HAP-1 (cell line): ENCODE data around the gene SELENOH.

ENCODE experiments used
- DNase-seq, 2 experiments: peaks; one replicate each; pipeline ENCODE4 v3.0.0-alpha.2; 2016 to 2020; ENCODE audit warnings: low spot score in 2 of 2
- H3K27me3 ChIP-seq: fragments of 250-450 bp; sonication (Bioruptor Pico); 2 replicates; pipeline ENCODE4 v1.5.1; 2020; ENCODE audit warnings: low read depth, mild to moderate bottlenecking, moderate library complexity
- H3K36me3 ChIP-seq: fragments of 250-450 bp; sonication (Bioruptor Pico); replicated peaks from 2 replicates; pipeline ENCODE4 v1.5.1; 2020; ENCODE audit warnings: mild to moderate bottlenecking
- H3K4me1 ChIP-seq: fragments of 250-450 bp; sonication (Bioruptor Pico); 2 replicates; pipeline ENCODE4 v1.5.1; 2020; ENCODE audit warnings: mild to moderate bottlenecking
- H3K4me3 ChIP-seq: fragments of 250-450 bp; sonication (Bioruptor Pico); 2 replicates; pipeline ENCODE4 v1.5.1; 2020; ENCODE audit warnings: mild to moderate bottlenecking, moderate library complexity
- H3K9me3 ChIP-seq: fragments of 250-450 bp; sonication (Bioruptor Pico); 2 replicates; pipeline ENCODE4 v1.5.1; 2020; ENCODE audit warnings: mild to moderate bottlenecking, moderate library complexity
- in situ Hi-C: fragments of 300-500 bp; cut with MboI; formaldehyde crosslinking; loops from 3 replicates; pipeline ENCODE4 v1.14.3; 2020; ENCODE audit warnings: low sequenced_read_pairs, inconsistent platforms, mixed read lengths

The SELENOH gene

GRCh38 chr11:57727185-57727584 is 14.1 kb upstream of the SELENOH start:
- Histone ChIP-seq H3K36me3 (peaks cover 14% of the 10 kb centered on the region), H3K9me3 (no peaks in the 10 kb centered on the region), H3K27me3 (no peaks in the 10 kb centered on the region), H3K4me3 (no peak overlapping the region), H3K4me1 (peaks cover 20% of the 10 kb centered on the region)
- no peak for DNase-seq
- in situ Hi-C loops: no loop called here

- no peaks in the 10 kb centered on the region for H3K9me3 ChIP-seq
- no peaks in the 10 kb centered on the region for H3K27me3 ChIP-seq
- no peak for DNase-seq
- no peak overlapping the region for H3K4me3 ChIP-seq
- in situ Hi-C loops: no loop called here
- H3K36me3 ChIP-seq: peaks cover 5% of the 10 kb centered on the region
- peaks cover 20% of the 10 kb centered on the region for H3K4me1 ChIP-seq
These were observed 12.5 kb upstream of the SELENOH start for GRCh38 chr11:57728829-57729228.

- H3K9me3 ChIP-seq: no peaks in the 10 kb centered on the region
- H3K36me3 ChIP-seq: no peaks in the 10 kb centered on the region; the same call in none of the 2 replicates
- peak in 1 of 2 experiments; percentile 33 for DNase-seq
- in situ Hi-C loops: no loop called here
- H3K4me1 ChIP-seq: peaks cover 20% of the 10 kb centered on the region
- no peak overlapping the region for H3K4me3 ChIP-seq
- H3K27me3 ChIP-seq: no peaks in the 10 kb centered on the region
These were observed 11.8 kb upstream of the SELENOH start for GRCh38 chr11:57729479-57729878.

GRCh38 chr11:57732661-57733060 is 8.6 kb upstream of the SELENOH start:
- Histone ChIP-seq H3K27me3 (no peaks in the 10 kb centered on the region), H3K9me3 (no peaks in the 10 kb centered on the region), H3K36me3 (peaks cover 8% of the 10 kb centered on the region), H3K4me3 (no peak overlapping the region), H3K4me1 (peaks cover 16% of the 10 kb centered on the region)
- DNase-seq: no peak
- in situ Hi-C loops: no loop called here

GRCh38 chr11:57735619-57736298 is 5.5 kb upstream of the SELENOH start:
- H3K9me3 ChIP-seq: no peaks in the 10 kb centered on the region
- H3K27me3 ChIP-seq: no peaks in the 10 kb centered on the region
- no peak for DNase-seq
- H3K36me3 ChIP-seq: peaks cover 25% of the 10 kb centered on the region
- in situ Hi-C loops: no loop called here
- H3K4me1 ChIP-seq: no peaks in the 10 kb centered on the region; the same call in 1 of the 2 replicates
- no peak overlapping the region for H3K4me3 ChIP-seq

- Histone ChIP-seq H3K4me3 (peak overlapping the region; percentile 93), H3K27me3 (no peaks in the 10 kb centered on the region), H3K9me3 (no peaks in the 10 kb centered on the region), H3K4me1 (peaks cover 4% of the 10 kb centered on the region), H3K36me3 (peaks cover 52% of the 10 kb centered on the region)
- no peak for DNase-seq
- in situ Hi-C loops: no loop called here
These were observed 779 bp downstream of the SELENOH start for GRCh38 chr11:57742087-57742452.

- Histone ChIP-seq H3K4me1 (peaks cover 4% of the 10 kb centered on the region), H3K9me3 (no peaks in the 10 kb centered on the region), H3K4me3 (no peak overlapping the region), H3K36me3 (peaks cover 31% of the 10 kb centered on the region), H3K27me3 (no peaks in the 10 kb centered on the region)
- no peak for DNase-seq
- in situ Hi-C loops: no loop called here
These were observed 3.1 kb downstream of the SELENOH start for GRCh38 chr11:57744357-57744756.

- in situ Hi-C loops: no loop called here
- Histone ChIP-seq H3K27me3 (no peaks in the 10 kb centered on the region), H3K4me1 (peaks cover 4% of the 10 kb centered on the region), H3K4me3 (no peak overlapping the region), H3K9me3 (no peaks in the 10 kb centered on the region), H3K36me3 (peaks cover 31% of the 10 kb centered on the region)
- DNase-seq: no peak
These were observed 3.9 kb downstream of the SELENOH start for GRCh38 chr11:57745206-57745605.

- in situ Hi-C loops: no loop called here
These were observed 5.6 kb downstream of the SELENOH start for GRCh38 chr11:57746920-57747319.

GRCh38 chr11:57751176-57751575 is 9.9 kb downstream of the SELENOH start:
- H3K4me3 ChIP-seq: no peak overlapping the region
- no peaks in the 10 kb centered on the region for H3K36me3 ChIP-seq
- no peak for DNase-seq
- no peaks in the 10 kb centered on the region for H3K27me3 ChIP-seq
- H3K4me1 ChIP-seq: no peaks in the 10 kb centered on the region
- in situ Hi-C loops: no loop called here
- H3K9me3 ChIP-seq: no peaks in the 10 kb centered on the region

More at GRCh38 chr11:57746920-57747319, 5.6 kb downstream of the SELENOH start:
- peaks cover 31% of the 10 kb centered on the region for H3K36me3 ChIP-seq
- no peaks in the 10 kb centered on the region for H3K27me3 ChIP-seq
- H3K4me1 ChIP-seq: peaks cover 4% of the 10 kb centered on the region
- H3K9me3 ChIP-seq: no peaks in the 10 kb centered on the region
- no peak overlapping the region for H3K4me3 ChIP-seq
- DNase-seq: no peak

- Histone ChIP-seq H3K27me3 (no peaks in the 10 kb centered on the region), H3K9me3 (no peaks in the 10 kb centered on the region), H3K36me3 (no peaks in the 10 kb centered on the region), H3K4me1 (no peaks in the 10 kb centered on the region), H3K4me3 (no peak within 1 kb of the TSS)
- DNase-seq: peak in 1 of 2 experiments; percentile 39
- in situ Hi-C loops: no loop called here
These were observed 10.5 kb downstream of the SELENOH start, which contains the start of gene BTBD18 for GRCh38 chr11:57751676-57752253. BTBD18 (minus strand) TSS chr11:57751819; CDS start chr11:57751188, 631 bp downstream.

GRCh38 chr11:57752954-57753353 is 11.7 kb downstream of the SELENOH start:
- DNase-seq: no peak
- in situ Hi-C loops: no loop called here
- H3K4me3 ChIP-seq: no peak overlapping the region

GRCh38 chr11:57758174-57758573 is 16.9 kb downstream of the SELENOH start:
- DNase-seq: no peak
- Histone ChIP-seq H3K4me1 (no peaks in the 10 kb centered on the region; the same call in 1 of the 2 replicates), H3K4me3 (no peak overlapping the region), H3K9me3 (no peaks in the 10 kb centered on the region), H3K27me3 (no peaks in the 10 kb centered on the region), H3K36me3 (no peaks in the 10 kb centered on the region)
- in situ Hi-C loops: no loop called here

More at GRCh38 chr11:57752954-57753353, 11.7 kb downstream of the SELENOH start:
- Histone ChIP-seq H3K36me3 (no peaks in the 10 kb centered on the region), H3K27me3 (no peaks in the 10 kb centered on the region), H3K9me3 (no peaks in the 10 kb centered on the region), H3K4me1 (no peaks in the 10 kb centered on the region)
